Mucosa of descending colon (tissue), 3 donors: ENCODE results near the gene MYL12A. TPM values are rescaled to one million over a fixed set of nuclear protein-coding genes. Genes with fewer than 3 reads are reported as not detected.

Experiments used
- ATAC-seq: fragments of 200-7000 bp; cut with Tn5 transposase; one replicate; pipeline ENCODE4 v1.9.1; 2020; ENCODE audit warnings: mild to moderate bottlenecking, moderate library complexity
- DNase-seq, 3 donors: peaks; one replicate each; pipeline ENCODE4 v3.0.0-alpha.2; 2020
- H3K36me3 ChIP-seq: fragments of 200-600 bp; one replicate; pipeline ENCODE4 v1.8.0; 2021; ENCODE audit warnings: low read depth, mild to moderate bottlenecking
- H3K4me1 ChIP-seq: fragments of 200-600 bp; one replicate; pipeline ENCODE4 v1.8.0; 2021; ENCODE audit warnings: low read depth, mild to moderate bottlenecking
- H3K4me3 ChIP-seq: fragments of 200-600 bp; one replicate; pipeline ENCODE4 v1.8.0; 2021; ENCODE audit warnings: mild to moderate bottlenecking
- H3K9me3 ChIP-seq: fragments of 200-600 bp; one replicate; pipeline ENCODE4 v1.8.0; 2021; ENCODE audit warnings: mild to moderate bottlenecking
- CTCF ChIP-seq: fragments of 200-600 bp; IDR thresholded peaks from one replicate; pipeline ENCODE4 v1.8.0; 2022; ENCODE audit warnings: antibody characterized with exemption, mild to moderate bottlenecking
- intact Hi-C, 2 donors: fragments of 100-400 bp; cut with DNase I in 1 of 2; cut with micrococcal nuclease in 1 of 2; formaldehyde crosslinking; loops; one replicate each; pipeline versions ENCODE4 v1.11.0 to v1.11.1; 2022; cut with DNase I, micrococcal nuclease
- total RNA-seq, 3 donors: library from RNA; stranded (reverse); fragmentation: NEBNext Ultra II Directional in 2 of 3; extraction: Animal tissue kit (Norgen Biotek cat#: 25700) in 2 of 3; gene quantifications; one replicate each; pipeline versions ENCODE4 v1.2.1 to v1.2.4, GENCODE V29; 2021 to 2023
- donor health status: DM: no; HTN: no; CAD: no; lungs with moderate emphysema.
- donor health status: DM: no; HTN: no; CAD: no.
- donor health status: DM: no; HTN: yes; CAD: no.

The MYL12A gene
- total RNA-seq, 3 donors from 2014 or later = 345 to 588 (median 550) TPM

DNA sequence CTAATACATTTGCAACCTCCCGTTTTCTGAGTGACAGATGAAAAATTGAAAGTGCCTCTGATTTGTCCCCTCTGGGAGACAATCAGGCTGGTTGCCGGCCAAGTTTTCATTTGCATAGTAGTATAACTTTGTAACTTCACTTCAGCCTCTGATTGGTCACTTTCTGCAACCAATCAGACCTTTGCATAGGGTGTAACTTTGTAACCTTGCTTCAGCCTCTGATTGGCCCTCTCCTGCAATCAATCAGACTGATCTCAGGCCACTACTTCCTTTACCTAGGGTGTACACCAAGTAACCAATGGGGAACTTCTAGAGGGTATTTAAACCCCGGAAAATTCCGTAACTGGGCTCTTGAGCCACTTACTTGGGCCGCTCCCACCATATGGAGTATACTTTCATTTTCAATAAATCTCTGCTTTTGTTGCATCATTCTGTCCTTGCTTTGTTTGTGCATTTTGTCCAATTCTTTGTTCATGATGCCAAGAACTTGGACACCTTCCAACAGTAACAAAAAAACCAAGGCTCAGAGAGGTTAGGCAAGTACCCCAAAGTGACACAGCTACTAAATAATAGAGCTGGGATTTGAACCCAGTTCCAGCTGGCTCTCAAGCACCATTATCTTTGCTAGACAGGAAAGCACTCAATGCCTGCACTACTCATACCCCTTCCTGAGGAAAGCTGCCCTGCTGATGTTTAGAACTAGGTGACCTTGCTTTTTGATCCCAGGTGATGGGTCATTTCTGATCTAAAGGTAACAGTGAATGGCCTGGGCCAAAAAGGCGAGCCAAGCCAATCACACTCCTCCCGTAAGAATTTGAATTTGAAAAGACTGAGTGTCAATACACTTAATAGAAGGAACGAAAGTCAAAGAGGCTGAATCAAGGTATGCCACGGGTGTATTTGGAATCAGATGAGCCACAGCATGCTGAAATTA lies 16.9 kb upstream of the MYL12A start:
- no peaks in the 10 kb centered on the region for H3K9me3 ChIP-seq
- DNase-seq = no peak
- intact Hi-C loops = loop anchor here in 1 of 2 donors (10.0 kb wide), 1 partner anchor 76 kb away; no protein-coding TSS in a partner anchor
- H3K36me3 ChIP-seq = no peaks in the 10 kb centered on the region
- no peak for TF ChIP-seq CTCF
- peaks cover 6% of the 10 kb centered on the region for H3K4me1 ChIP-seq
- H3K4me3 ChIP-seq = no peak overlapping the region
- ATAC-seq = peak; percentile 80

DNA sequence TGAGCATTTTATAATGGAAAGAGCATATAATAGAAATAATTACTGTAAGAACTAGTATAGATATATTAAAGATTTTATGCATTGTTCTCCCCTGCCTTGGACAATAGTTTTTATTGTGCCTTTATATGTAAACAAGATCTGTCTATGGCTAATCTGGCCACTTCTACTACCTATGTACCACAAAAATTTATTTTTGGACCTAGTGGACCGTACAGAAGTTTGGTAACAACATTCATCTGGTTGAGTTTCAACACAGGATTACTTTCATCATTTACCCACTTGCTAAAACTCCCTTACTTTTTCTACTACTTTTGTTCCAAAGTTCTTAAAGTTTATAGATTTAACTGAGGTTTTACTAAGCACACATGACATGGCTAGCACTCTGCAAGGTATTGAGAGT lies 14.6 kb upstream of the MYL12A start:
- Histone ChIP-seq H3K4me3 (no peak overlapping the region), H3K36me3 (no peaks in the 10 kb centered on the region), H3K4me1 (peaks cover 6% of the 10 kb centered on the region), H3K9me3 (no peaks in the 10 kb centered on the region)
- ATAC-seq (no peak), DNase-seq (no peak)
- intact Hi-C loops = loop anchor here in 1 of 2 donors (10.0 kb wide), 1 partner anchor 78 kb away; no protein-coding TSS in a partner anchor
- no peak for TF ChIP-seq CTCF

DNA sequence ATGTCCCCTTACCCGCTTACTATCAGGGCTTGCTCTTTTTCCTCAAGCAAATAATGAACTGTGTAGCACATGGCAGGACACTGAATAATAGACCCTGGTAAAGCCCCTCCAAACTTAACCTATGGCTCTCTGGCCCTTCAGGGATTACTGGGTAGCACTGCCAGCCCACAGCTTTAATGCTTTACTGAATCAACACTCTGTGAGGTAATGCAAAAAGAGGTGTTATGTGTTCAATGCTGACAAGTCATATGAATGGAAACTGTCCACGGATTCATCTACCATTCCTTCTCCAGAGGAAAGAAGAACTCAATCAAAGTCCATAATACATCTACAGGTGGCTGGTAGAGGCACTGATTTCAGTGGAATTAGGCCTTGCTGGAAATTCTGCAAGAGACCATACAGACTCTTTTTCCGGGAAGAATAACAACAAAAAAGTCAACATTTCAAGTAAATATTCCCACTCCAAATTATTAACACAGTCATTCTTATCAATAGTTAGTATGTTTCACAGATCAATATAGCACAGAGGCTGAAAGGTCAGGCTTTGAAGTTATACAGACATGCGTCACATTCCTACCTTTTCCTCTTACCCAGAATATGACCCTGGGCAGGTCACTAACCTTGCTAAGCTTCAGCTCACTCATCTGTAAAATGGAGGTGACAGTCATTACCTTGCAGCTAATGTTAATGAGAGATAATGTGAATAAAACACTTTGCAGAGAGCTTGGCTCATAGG lies 14.0 kb upstream of the MYL12A start:
- intact Hi-C loops = loop anchor here in 1 of 2 donors (10.0 kb wide), 1 partner anchor 79 kb away; no protein-coding TSS in a partner anchor
- DNase-seq (no peak), ATAC-seq (peak; percentile 59)
- Histone ChIP-seq H3K9me3 (no peaks in the 10 kb centered on the region), H3K4me3 (no peak overlapping the region), H3K36me3 (no peaks in the 10 kb centered on the region), H3K4me1 (peaks cover 6% of the 10 kb centered on the region)
- no peak for TF ChIP-seq CTCF

- TF ChIP-seq CTCF = no peak
- H3K9me3 ChIP-seq = no peaks in the 10 kb centered on the region
- intact Hi-C loops = loop anchor here in 1 of 2 donors (10.0 kb wide), 1 partner anchor 80 kb away; no protein-coding TSS in a partner anchor
- H3K36me3 ChIP-seq = no peaks in the 10 kb centered on the region
- H3K4me1 ChIP-seq = peaks cover 6% of the 10 kb centered on the region
- ATAC-seq (peak; percentile 29), DNase-seq (no peak)
- no peak overlapping the region for H3K4me3 ChIP-seq
Observed at GRCh38 chr18:3234457-3234856, 13.1 kb upstream of the MYL12A start.

DNA sequence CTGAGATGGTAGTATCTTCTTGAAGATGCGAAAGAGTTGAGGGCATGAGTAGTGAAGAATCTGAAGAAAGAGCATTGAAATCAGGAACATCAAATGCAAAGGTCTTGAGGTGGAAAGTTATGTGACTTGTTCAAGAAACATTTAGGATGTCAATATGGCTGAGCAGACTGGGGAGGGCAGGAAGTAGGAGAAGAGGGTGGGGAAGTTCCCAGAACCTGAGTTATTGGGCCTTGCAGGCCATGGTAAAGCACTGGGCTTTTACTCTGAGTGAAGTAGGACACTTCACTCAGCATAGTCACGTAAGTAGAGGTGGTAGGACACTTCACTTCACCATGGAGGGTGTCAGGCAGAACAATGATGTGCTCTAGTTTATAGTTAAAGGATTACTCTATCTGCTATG lies 11.8 kb upstream of the MYL12A start:
- Histone ChIP-seq H3K9me3 (no peaks in the 10 kb centered on the region), H3K4me1 (peaks cover 6% of the 10 kb centered on the region), H3K4me3 (no peak overlapping the region), H3K36me3 (no peaks in the 10 kb centered on the region)
- intact Hi-C loops = loop anchor here in 1 of 2 donors (10.0 kb wide), 1 partner anchor 81 kb away; no protein-coding TSS in a partner anchor
- ATAC-seq (no peak), DNase-seq (no peak)
- TF ChIP-seq CTCF = no peak
